Measurements from ENCODE around the gene EPN1. TPM values are rescaled to one million over a fixed set of nuclear protein-coding genes. Genes with fewer than 3 reads are reported as not detected.

EPN1 gene
- total RNA-seq, 1 experiment from 2014 or later: 162 TPM

DNA sequence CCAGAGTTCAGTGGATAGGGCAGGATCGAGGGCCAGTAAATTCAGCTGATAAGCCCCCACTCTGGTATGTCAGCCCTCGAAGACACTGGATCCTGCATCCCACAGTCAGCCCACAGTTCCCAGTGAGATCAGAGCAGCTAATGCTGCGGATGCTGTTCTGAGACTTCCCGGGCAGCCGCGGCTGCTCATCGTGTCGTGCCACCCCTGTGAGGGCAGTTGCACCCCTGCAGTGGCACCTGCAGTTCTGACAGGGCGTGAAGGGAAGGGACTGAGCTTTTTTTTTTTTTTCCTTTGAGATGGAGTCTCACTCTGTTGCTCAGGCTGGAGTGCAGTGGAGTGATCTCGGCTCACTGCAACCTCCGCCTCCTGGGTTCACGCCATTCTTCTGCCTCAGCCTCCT lies 7.5 kb upstream of the EPN1 start:
- peaks cover 52% of the 10 kb centered on the region for H3K4me1 Mint-ChIP-seq (ENCODE audit: low read depth, unreplicated experiment)
- peak overlapping the region; percentile 54 for H3K27ac Mint-ChIP-seq (ENCODE audit: unreplicated experiment)
- DNase-seq: no peak
- peaks cover 88% of the 10 kb centered on the region for H3K36me3 Mint-ChIP-seq (ENCODE audit: insufficient read depth, unreplicated experiment)
- intact Hi-C loops (cut with micrococcal nuclease; ENCODE audit: unreplicated experiment): no loop called here
- BruUV-seq (replicated peaks): no TSS peak
- H3K27me3 Mint-ChIP-seq (ENCODE audit: unreplicated experiment): no peaks in the 10 kb centered on the region
- H3K4me3 Mint-ChIP-seq (ENCODE audit: low read depth, unreplicated experiment): peak overlapping the region; percentile 41
- TF ChIP-seq CTCF (IDR thresholded peaks at IDR 0.05; ENCODE audit: unreplicated experiment): no peak
- H3K9me3 Mint-ChIP-seq (ENCODE audit: low read depth, unreplicated experiment): no peaks in the 10 kb centered on the region
- CTCF ChIA-PET: interaction anchor here (0.6 to 1.3 kb wide), 5 partner anchors 10 to 150 kb away, joined by 3 to 6 read pairs (median 3); partner anchors contain the start of gene U2AF2

DNA sequence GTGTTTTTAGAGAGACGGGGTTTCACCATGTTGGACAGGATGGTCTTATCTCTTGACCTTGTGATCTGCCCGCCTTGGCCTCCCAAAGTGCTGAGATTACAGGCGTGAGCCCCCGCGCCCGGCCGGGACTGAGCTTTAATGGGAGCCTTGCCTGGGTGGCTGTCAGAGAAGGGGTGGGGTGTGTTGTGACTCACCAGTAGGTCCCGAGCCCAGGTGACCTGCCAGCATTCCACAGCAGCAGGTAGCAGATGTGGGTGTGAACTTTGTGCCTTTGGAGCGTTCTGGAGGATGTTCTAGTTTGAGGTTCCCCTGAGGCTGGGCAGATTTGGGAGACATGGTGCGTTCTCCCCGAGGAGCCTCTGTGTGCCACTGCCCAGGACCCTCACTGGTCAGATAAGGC lies 7.1 kb upstream of the EPN1 start:
- TF ChIP-seq CTCF (IDR thresholded peaks at IDR 0.05; ENCODE audit: unreplicated experiment): no peak
- H3K27me3 Mint-ChIP-seq (ENCODE audit: unreplicated experiment): no peaks in the 10 kb centered on the region
- peaks cover 88% of the 10 kb centered on the region for H3K36me3 Mint-ChIP-seq (ENCODE audit: insufficient read depth, unreplicated experiment)
- intact Hi-C loops (cut with micrococcal nuclease; ENCODE audit: unreplicated experiment): no loop called here
- no TSS peak for BruUV-seq (replicated peaks)
- peaks cover 48% of the 10 kb centered on the region for H3K4me1 Mint-ChIP-seq (ENCODE audit: low read depth, unreplicated experiment)
- CTCF ChIA-PET: interaction anchor here (0.6 to 1.3 kb wide), 5 partner anchors 11 to 150 kb away, joined by 3 to 6 read pairs (median 3); partner anchors contain the start of gene U2AF2
- DNase-seq: peak; percentile 81
- peak overlapping the region; percentile 54 for H3K27ac Mint-ChIP-seq (ENCODE audit: unreplicated experiment)
- peak overlapping the region; percentile 41 for H3K4me3 Mint-ChIP-seq (ENCODE audit: low read depth, unreplicated experiment)
- no peaks in the 10 kb centered on the region for H3K9me3 Mint-ChIP-seq (ENCODE audit: low read depth, unreplicated experiment)

DNA sequence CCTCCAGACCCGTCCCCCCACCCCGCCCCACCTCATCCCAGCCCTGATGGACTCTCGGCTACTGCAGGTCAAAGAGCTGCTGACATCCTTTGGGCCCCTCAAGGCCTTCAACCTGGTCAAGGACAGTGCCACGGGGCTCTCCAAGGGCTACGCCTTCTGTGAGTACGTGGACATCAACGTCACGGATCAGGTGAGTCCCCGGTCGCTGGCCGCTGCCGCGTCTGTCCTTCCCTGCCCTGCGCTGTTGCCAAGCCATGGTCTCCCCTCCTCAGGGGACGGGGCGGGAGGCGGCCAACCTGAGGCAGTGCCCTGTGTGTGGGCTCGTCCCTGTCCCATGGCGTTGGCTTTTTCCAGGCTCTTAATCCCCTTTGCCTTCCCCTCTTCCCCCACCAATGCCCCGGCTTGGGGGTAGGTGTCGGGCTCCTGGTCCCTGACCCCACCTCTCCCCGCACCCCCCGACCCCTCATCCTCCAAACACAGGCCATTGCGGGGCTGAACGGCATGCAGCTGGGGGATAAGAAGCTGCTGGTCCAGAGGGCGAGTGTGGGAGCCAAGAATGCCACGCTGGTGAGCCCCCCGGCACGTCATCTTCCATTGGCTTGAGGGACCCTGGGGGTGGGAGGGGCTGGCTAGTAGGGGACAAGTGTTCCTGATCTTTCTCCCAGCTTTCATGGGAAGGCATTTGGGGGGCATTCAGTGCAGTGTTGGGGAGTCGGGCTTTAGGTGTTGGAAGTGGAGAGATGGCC lies 6.2 kb upstream of the EPN1 start:
- no peak for DNase-seq
- intact Hi-C loops (cut with micrococcal nuclease; ENCODE audit: unreplicated experiment): no loop called here
- no peaks in the 10 kb centered on the region for H3K27me3 Mint-ChIP-seq (ENCODE audit: unreplicated experiment)
- H3K27ac Mint-ChIP-seq (ENCODE audit: unreplicated experiment): no peak overlapping the region
- H3K4me3 Mint-ChIP-seq (ENCODE audit: low read depth, unreplicated experiment): no peak overlapping the region
- H3K36me3 Mint-ChIP-seq (ENCODE audit: insufficient read depth, unreplicated experiment): peaks cover 88% of the 10 kb centered on the region
- H3K9me3 Mint-ChIP-seq (ENCODE audit: low read depth, unreplicated experiment): no peaks in the 10 kb centered on the region
- CTCF ChIA-PET: no interaction called here
- TF ChIP-seq CTCF (IDR thresholded peaks at IDR 0.05; ENCODE audit: unreplicated experiment): no peak
- BruUV-seq (replicated peaks): no TSS peak
- peaks cover 49% of the 10 kb centered on the region for H3K4me1 Mint-ChIP-seq (ENCODE audit: low read depth, unreplicated experiment)

DNA sequence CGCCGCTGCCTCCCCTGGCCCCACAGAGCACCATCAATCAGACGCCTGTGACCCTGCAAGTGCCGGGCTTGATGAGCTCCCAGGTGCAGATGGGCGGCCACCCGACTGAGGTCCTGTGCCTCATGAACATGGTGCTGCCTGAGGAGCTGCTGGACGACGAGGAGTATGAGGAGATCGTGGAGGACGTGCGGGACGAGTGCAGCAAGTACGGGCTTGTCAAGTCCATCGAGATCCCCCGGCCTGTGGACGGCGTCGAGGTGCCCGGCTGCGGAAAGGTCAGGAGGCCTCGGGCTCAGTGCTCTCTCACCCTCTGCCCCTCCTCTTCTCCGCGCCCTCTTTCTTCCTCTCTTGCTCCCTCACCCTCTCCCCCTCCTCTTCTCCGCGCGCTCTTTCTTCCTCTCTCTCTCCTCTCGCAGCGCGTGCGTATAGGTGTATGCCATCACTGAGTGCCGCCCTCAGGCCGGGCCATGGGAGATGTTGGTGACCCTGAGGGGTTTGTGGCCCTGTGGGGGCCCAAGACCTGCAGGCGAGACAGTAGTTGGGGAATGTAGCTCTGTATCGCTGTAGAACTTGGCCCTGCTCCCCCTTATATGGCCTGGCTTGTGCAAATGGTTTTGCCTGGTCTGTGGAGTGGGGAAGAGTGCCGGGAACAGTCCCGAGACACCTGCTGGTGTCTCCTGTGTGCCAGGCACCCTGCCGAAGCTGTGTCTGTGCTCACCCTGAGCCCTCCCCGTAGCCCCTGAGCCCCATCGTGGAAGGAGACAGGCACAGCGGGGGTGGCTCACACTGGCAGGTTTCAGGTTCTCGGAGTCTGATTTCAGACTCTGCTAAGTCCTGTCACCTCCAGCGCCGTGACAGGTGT lies 5.4 kb upstream of the EPN1 start:
- no peak for TF ChIP-seq CTCF (IDR thresholded peaks at IDR 0.05; ENCODE audit: unreplicated experiment)
- Mint-ChIP-seq H3K36me3 (ENCODE audit: insufficient read depth, unreplicated experiment) (peaks cover 88% of the 10 kb centered on the region), H3K27ac (ENCODE audit: unreplicated experiment) (no peak overlapping the region), H3K9me3 (ENCODE audit: low read depth, unreplicated experiment) (no peaks in the 10 kb centered on the region), H3K4me1 (ENCODE audit: low read depth, unreplicated experiment) (peaks cover 58% of the 10 kb centered on the region), H3K27me3 (ENCODE audit: unreplicated experiment) (no peaks in the 10 kb centered on the region), H3K4me3 (ENCODE audit: low read depth, unreplicated experiment) (peak overlapping the region; percentile 8)
- BruUV-seq (replicated peaks): no TSS peak
- CTCF ChIA-PET: no interaction called here
- no peak for DNase-seq
- intact Hi-C loops (cut with micrococcal nuclease; ENCODE audit: unreplicated experiment): no loop called here
